CD14-positive monocyte (primary cell): ENCODE data around the gene GAK. TPM values are rescaled to one million over a fixed set of nuclear protein-coding genes. Genes with fewer than 3 reads are reported as not detected.

Experiments used
- DNase-seq, 3 donors: peaks; one replicate each; pipeline ENCODE4 v3.0.0-alpha.2; 2011 to 2022
- H2AFZ ChIP-seq: 2 replicates; pipeline ENCODE4 v1.6.0; 2012; ENCODE audit warnings: mild to moderate bottlenecking, low read depth, low read length, inconsistent platforms; ENCODE audit not compliant: insufficient read depth, poor library complexity, severe bottlenecking
- H3K27ac ChIP-seq, 2 donors: 1 replicate in 1 of 2; 2 replicates in 1 of 2; pipeline ENCODE4 v1.5.1; 2012 to 2013; ENCODE audit warnings: low read length in 2 of 2, control low read depth in 1 of 2, inconsistent platforms in 1 of 2, low read depth in 1 of 2, mild to moderate bottlenecking in 1 of 2
- H3K27me3 ChIP-seq, 2 donors: one replicate each; pipeline versions ENCODE4 v1.6.0 to v1.6.1; 2011 to 2013; ENCODE audit warnings: low read length in 2 of 2; ENCODE audit not compliant: control insufficient read depth in 2 of 2, insufficient read depth in 2 of 2
- H3K36me3 ChIP-seq, 2 donors: replicated peaks in 1 of 2; 1 replicate in 1 of 2; 2 replicates in 1 of 2; pipeline versions ENCODE4 v1.5.1 to v1.6.1; 2012 to 2013; ENCODE audit warnings: low read length in 2 of 2, control low read depth in 1 of 2, inconsistent platforms in 1 of 2, mild to moderate bottlenecking in 1 of 2; ENCODE audit not compliant: insufficient read depth in 2 of 2, control insufficient read depth in 1 of 2
- H3K4me1 ChIP-seq, 2 donors: 1 replicate in 1 of 2; 2 replicates in 1 of 2; pipeline versions ENCODE4 v1.5.1 to v1.6.1; 2012 to 2013; ENCODE audit warnings: low read length in 2 of 2, control low read depth in 1 of 2, inconsistent platforms in 1 of 2, mild to moderate bottlenecking in 1 of 2, moderate library complexity in 1 of 2; ENCODE audit not compliant: insufficient read depth in 2 of 2, control insufficient read depth in 1 of 2
- H3K4me2 ChIP-seq: replicated peaks from 2 replicates; pipeline ENCODE3; 2012; ENCODE audit warnings: low read length, moderate library complexity, mild to moderate bottlenecking; ENCODE audit not compliant: poor library complexity, severe bottlenecking; ENCODE audit errors: extremely low read depth
- H3K4me3 ChIP-seq, 3 experiments: fragments of 200-600 bp in 1 of 3; sonication (generic) in 1 of 3; replicated peaks in 1 of 3; 1 replicate in 2 of 3; 2 replicates in 1 of 3; pipeline ENCODE4 v1.5.1; 2011 to 2013; ENCODE audit warnings: low read length in 3 of 3, mild to moderate bottlenecking in 3 of 3, control low read depth in 2 of 3, low read depth in 2 of 3, inconsistent platforms in 1 of 3, moderate library complexity in 1 of 3
- H3K79me2 ChIP-seq: 2 replicates; pipeline ENCODE4 v1.6.0; 2012; ENCODE audit warnings: mild to moderate bottlenecking, control low read depth, inconsistent platforms, low read length, moderate library complexity; ENCODE audit not compliant: insufficient read depth
- H3K9ac ChIP-seq: 2 replicates; pipeline ENCODE4 v1.6.0; 2017; ENCODE audit warnings: low read length, mild to moderate bottlenecking; ENCODE audit not compliant: insufficient read depth, poor library complexity, severe bottlenecking
- H3K9me3 ChIP-seq, 2 donors: replicated peaks in 1 of 2; 1 replicate in 1 of 2; 2 replicates in 1 of 2; pipeline versions ENCODE4 v1.5.1 to v1.6.1; 2012 to 2013; ENCODE audit warnings: low read length in 2 of 2, control low read depth in 1 of 2; ENCODE audit not compliant: control insufficient read depth in 1 of 2, insufficient read depth in 1 of 2
- H4K20me1 ChIP-seq: 2 replicates; pipeline ENCODE4 v1.6.0; 2012; ENCODE audit warnings: mild to moderate bottlenecking, low read length, control low read depth, moderate library complexity; ENCODE audit not compliant: insufficient read depth
- H3K27ac Mint-ChIP-seq, 7 donors: one replicate each; pipeline ENCODE4 v1.8.0; 2020; ENCODE audit warnings: mild to moderate bottlenecking in 7 of 7, mixed read lengths in 7 of 7, moderate library complexity in 6 of 7, inconsistent platforms in 2 of 7
- H3K27me3 Mint-ChIP-seq, 3 donors: one replicate each; pipeline ENCODE4 v1.8.0; 2021 to 2022; ENCODE audit warnings: low read depth in 3 of 3, mild to moderate bottlenecking in 3 of 3, mixed read lengths in 3 of 3, moderate library complexity in 3 of 3, inconsistent platforms in 1 of 3
- H3K36me3 Mint-ChIP-seq, 2 donors: one replicate each; pipeline ENCODE4 v1.8.0; 2020; ENCODE audit warnings: mixed read lengths in 2 of 2, inconsistent platforms in 1 of 2, mild to moderate bottlenecking in 1 of 2
- H3K4me1 Mint-ChIP-seq: one replicate; pipeline ENCODE4 v1.8.0; 2020; ENCODE audit warnings: mild to moderate bottlenecking, mixed read lengths
- H3K4me3 Mint-ChIP-seq, 2 donors: one replicate each; pipeline ENCODE4 v1.8.0; 2020; ENCODE audit warnings: mild to moderate bottlenecking in 2 of 2, mixed read lengths in 2 of 2, moderate library complexity in 1 of 2
- H3K9me3 Mint-ChIP-seq, 7 donors: one replicate each; pipeline ENCODE4 v1.8.0; 2020 to 2022; ENCODE audit warnings: mixed read lengths in 7 of 7, mild to moderate bottlenecking in 6 of 7, moderate library complexity in 6 of 7, inconsistent platforms in 2 of 7
- WGBS: methylation state at CpG from one replicate; pipeline ENCODE4 v1.1.5; 2013; ENCODE audit warnings: missing lambda C conversion rate; ENCODE audit not compliant: insufficient coverage; 5-methylcytosine and 5-hydroxymethylcytosine counted together
- intact Hi-C, 2 donors: fragments of 100-400 bp; cut with micrococcal nuclease; formaldehyde crosslinking; loops; one replicate each; pipeline versions ENCODE4 v1.15.0 to v1.15.1; 2023
- polyA plus RNA-seq, 3 donors: library from polyadenylated mRNA; depleted of rRNA in 1 of 3; unstranded in 2 of 3; stranded (reverse) in 1 of 3; fragments of 300-500 nt in 2 of 3; fragments of >200 nt in 1 of 3; fragmentation: Illumina TruSeq in 2 of 3; gene quantifications; 1 replicate in 2 of 3; 2 replicates in 1 of 3; pipeline ENCODE4 v1.2.3, GENCODE V29; 2012 to 2021
- TF ChIP-seq, protein P1 (sequence below): fragments of 200-600 bp; IDR thresholded peaks from one replicate; pipeline ENCODE4 v1.8.0; 2022; ENCODE audit warnings: antibody characterized with exemption, mild to moderate bottlenecking

The GAK gene
- polyA plus RNA-seq, 3 donors, result 40.3 to 88.7 (median 54.9) TPM

DNA sequence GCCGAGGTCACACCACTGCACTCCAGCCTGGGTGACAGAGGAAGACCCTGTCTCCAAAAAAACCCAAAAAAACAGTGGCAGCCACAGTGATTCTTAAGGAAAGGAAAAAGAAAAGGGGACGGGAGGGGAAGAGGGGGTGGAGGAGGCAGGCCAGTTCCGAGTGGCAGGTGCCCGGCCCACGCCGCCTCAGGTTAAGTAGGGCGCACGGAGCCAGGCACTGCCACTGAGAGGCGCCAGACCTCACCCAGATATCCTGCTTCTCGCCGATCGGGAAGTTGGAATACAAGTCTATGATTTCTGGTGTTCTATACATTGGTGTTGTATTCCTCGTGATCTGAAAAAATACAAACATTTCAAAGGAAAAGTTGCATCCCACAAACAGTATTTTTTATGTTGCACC lies 35.9 kb downstream of the GAK start:
- TF ChIP-seq, protein P1, sequence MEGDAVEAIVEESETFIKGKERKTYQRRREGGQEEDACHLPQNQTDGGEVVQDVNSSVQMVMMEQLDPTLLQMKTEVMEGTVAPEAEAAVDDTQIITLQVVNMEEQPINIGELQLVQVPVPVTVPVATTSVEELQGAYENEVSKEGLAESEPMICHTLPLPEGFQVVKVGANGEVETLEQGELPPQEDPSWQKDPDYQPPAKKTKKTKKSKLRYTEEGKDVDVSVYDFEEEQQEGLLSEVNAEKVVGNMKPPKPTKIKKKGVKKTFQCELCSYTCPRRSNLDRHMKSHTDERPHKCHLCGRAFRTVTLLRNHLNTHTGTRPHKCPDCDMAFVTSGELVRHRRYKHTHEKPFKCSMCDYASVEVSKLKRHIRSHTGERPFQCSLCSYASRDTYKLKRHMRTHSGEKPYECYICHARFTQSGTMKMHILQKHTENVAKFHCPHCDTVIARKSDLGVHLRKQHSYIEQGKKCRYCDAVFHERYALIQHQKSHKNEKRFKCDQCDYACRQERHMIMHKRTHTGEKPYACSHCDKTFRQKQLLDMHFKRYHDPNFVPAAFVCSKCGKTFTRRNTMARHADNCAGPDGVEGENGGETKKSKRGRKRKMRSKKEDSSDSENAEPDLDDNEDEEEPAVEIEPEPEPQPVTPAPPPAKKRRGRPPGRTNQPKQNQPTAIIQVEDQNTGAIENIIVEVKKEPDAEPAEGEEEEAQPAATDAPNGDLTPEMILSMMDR, result peak; percentile 21
- no peak overlapping the region for H2AFZ ChIP-seq
- no peaks in the 10 kb centered on the region for H3K4me1 ChIP-seq
- H3K36me3 Mint-ChIP-seq, result peaks cover 71 to 96% of the 10 kb centered on the region in 2 donors
- H3K4me3 ChIP-seq, result no peak overlapping the region
- DNase-seq, result no peak
- intact Hi-C loops, result no loop called here
- H3K4me3 Mint-ChIP-seq, result no peak overlapping the region
- no peak overlapping the region for H3K27ac Mint-ChIP-seq
- H3K36me3 ChIP-seq, result peaks cover 73 to 98% of the 10 kb centered on the region in 2 donors
- no peaks in the 10 kb centered on the region for H3K4me1 Mint-ChIP-seq
- no peak overlapping the region for H3K4me2 ChIP-seq
- no peak overlapping the region for H3K27ac ChIP-seq
- peaks cover 82% of the 10 kb centered on the region for H4K20me1 ChIP-seq
- H3K9me3 ChIP-seq, result no peaks in the 10 kb centered on the region
- 97% methylated on average over 9 of the region's 13 CpGs for WGBS
- H3K9ac ChIP-seq, result no peak overlapping the region
- no peaks in the 10 kb centered on the region for H3K9me3 Mint-ChIP-seq
- peaks cover 0 to 2% (median 0%) of the 10 kb centered on the region in 3 donors for H3K27me3 Mint-ChIP-seq
- peaks cover 16% of the 10 kb centered on the region for H3K79me2 ChIP-seq
- H3K27me3 ChIP-seq, result no peaks in the 10 kb centered on the region

DNA sequence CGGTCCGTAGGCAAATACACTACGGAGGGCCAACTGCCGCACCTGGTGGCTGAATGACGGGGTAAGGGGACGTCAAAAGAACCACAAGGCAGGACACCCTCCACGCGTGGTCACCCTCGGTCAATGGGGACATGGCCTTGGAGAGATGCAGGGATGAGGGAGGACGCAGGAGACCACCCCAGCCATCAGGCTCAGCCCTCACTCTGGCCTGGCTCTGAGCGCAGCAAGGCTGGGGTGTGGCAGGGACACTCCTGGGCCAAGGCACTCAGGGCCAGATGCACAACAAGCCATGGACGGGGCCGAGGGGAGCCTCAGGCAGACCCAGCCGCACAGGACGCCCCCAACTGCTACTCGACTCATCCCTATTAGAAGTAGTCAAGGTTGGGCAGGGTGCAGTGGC lies 36.5 kb downstream of the GAK start:
- peaks cover 0 to 2% (median 0%) of the 10 kb centered on the region in 3 donors for H3K27me3 Mint-ChIP-seq

More for the DNA sequence above, 36.5 kb downstream of the GAK start:
- no peaks in the 10 kb centered on the region for H3K9me3 ChIP-seq
- H3K36me3 ChIP-seq, result peaks cover 70 to 98% of the 10 kb centered on the region in 2 donors
- no peaks in the 10 kb centered on the region for H3K27me3 ChIP-seq
- H3K36me3 Mint-ChIP-seq, result peaks cover 75 to 96% of the 10 kb centered on the region in 2 donors
- H2AFZ ChIP-seq, result no peak overlapping the region
- 98% methylated on average over 14 of the region's 16 CpGs for WGBS
- no peaks in the 10 kb centered on the region for H3K4me1 ChIP-seq
- peaks cover 9% of the 10 kb centered on the region for H3K79me2 ChIP-seq
- no peak overlapping the region for H3K27ac ChIP-seq
- DNase-seq, result no peak
- no peak overlapping the region for H3K27ac Mint-ChIP-seq
- no peaks in the 10 kb centered on the region for H3K9me3 Mint-ChIP-seq
- no peak overlapping the region for H3K4me3 Mint-ChIP-seq
- peaks cover 76% of the 10 kb centered on the region for H4K20me1 ChIP-seq
- intact Hi-C loops, result no loop called here
- TF ChIP-seq, protein P1, result no peak
- no peak overlapping the region for H3K4me2 ChIP-seq
- H3K4me3 ChIP-seq, result no peak overlapping the region
- H3K4me1 Mint-ChIP-seq, result no peaks in the 10 kb centered on the region
- no peak overlapping the region for H3K9ac ChIP-seq
